B cell (primary cell): ENCODE results near the gene PLEKHO1.
"Not testable (repeated sequence)": the region's sequence is repeated elsewhere in the genome, so short reads cannot be mapped to it uniquely, and the experiment has no call there.

Source experiments
- EZH2 ChIP-seq: IDR thresholded peaks from 2 replicates; pipeline ENCODE4 v1.6.1; 2012; ENCODE audit warnings: borderline replicate concordance, low read depth, mild to moderate bottlenecking, moderate library complexity, low read length; ENCODE audit not compliant: insufficient read depth, poor library complexity, severe bottlenecking
- TF ChIP-seq, protein P1 (sequence below): fragments of 200-600 bp; IDR thresholded peaks from one replicate; pipeline ENCODE4 v1.8.0; 2022; ENCODE audit warnings: antibody characterized with exemption, mild to moderate bottlenecking

DNA sequence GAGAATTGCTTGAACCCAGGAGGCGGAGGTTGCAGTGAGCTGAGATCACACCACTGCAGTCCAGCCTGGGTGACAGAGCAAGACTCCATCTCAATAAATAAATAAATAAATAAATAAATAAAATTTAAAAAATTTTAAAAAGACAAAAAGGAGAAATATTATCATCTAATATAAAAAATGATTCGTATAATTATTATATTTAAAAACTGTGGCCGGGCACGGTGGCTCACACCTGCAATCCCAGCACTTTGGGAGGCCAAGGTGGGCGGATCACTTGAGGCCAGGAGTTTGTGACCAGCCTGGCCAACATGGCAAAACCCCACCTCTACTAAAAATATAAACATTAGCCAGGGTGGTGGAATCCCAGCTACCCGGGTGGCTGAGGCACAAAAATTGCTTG is 58.7 kb downstream of the PLEKHO1 start:
- TF ChIP-seq, protein P1, sequence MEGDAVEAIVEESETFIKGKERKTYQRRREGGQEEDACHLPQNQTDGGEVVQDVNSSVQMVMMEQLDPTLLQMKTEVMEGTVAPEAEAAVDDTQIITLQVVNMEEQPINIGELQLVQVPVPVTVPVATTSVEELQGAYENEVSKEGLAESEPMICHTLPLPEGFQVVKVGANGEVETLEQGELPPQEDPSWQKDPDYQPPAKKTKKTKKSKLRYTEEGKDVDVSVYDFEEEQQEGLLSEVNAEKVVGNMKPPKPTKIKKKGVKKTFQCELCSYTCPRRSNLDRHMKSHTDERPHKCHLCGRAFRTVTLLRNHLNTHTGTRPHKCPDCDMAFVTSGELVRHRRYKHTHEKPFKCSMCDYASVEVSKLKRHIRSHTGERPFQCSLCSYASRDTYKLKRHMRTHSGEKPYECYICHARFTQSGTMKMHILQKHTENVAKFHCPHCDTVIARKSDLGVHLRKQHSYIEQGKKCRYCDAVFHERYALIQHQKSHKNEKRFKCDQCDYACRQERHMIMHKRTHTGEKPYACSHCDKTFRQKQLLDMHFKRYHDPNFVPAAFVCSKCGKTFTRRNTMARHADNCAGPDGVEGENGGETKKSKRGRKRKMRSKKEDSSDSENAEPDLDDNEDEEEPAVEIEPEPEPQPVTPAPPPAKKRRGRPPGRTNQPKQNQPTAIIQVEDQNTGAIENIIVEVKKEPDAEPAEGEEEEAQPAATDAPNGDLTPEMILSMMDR: not testable (repeated sequence)
- TF ChIP-seq EZH2: not testable (repeated sequence)
